Endothelial cell of umbilical vein (primary cell): Measurements from ENCODE around the gene SLC25A53. TPM values are rescaled to one million over a fixed set of nuclear protein-coding genes. Genes with fewer than 3 reads are reported as not detected.

Source experiments
- BruUV-seq: library from RNA; stranded (reverse); fragments of 400-500 nt; replicated peaks from 2 replicates; lab custom pipeline; 2021; lab: Mats Ljungman, UMichigan
- CTCF ChIA-PET: fragments of 300-600, 350-600 bp; sonication (Branson Sonifier 250); formaldehyde crosslinking; loops from one replicate; lab custom pipeline; 2021; ENCODE audit warnings: antibody characterized with exemption, inconsistent platforms; lab: Charles Lee
- POLR2A ChIA-PET: fragments of 300-600, 350-600 bp; sonication (Branson Sonifier 250); formaldehyde crosslinking; loops from one replicate; lab custom pipeline; 2021; ENCODE audit warnings: antibody characterized with exemption, inconsistent platforms; lab: Charles Lee
- DNase-seq: peaks from one replicate; pipeline ENCODE4 v3.0.0-alpha.2; 2011; ENCODE audit warnings: low read depth, low spot score
- FAIRE-seq: peaks from 2 replicates; lab custom pipeline; 2011; peaks lifted over from hg19 to GRCh38; lab: Jason Lieb, UNC
- H2AFZ ChIP-seq: 2 replicates; pipeline ENCODE4 v1.6.0; 2012; ENCODE audit warnings: low read depth, low read length, control low read depth, inconsistent platforms
- H3K27ac ChIP-seq: 2 replicates; pipeline ENCODE4 v1.5.1; 2011; ENCODE audit warnings: low read depth, mild to moderate bottlenecking, control low read depth, low read length, moderate library complexity; ENCODE audit not compliant: insufficient read depth
- H3K27me3 ChIP-seq, 2 experiments: 2 replicates each; pipeline versions ENCODE4 v1.6.0 to v1.6.1; 2011; ENCODE audit warnings: low read length in 2 of 2, mixed read lengths in 1 of 2; ENCODE audit not compliant: control insufficient read depth in 2 of 2, insufficient read depth in 2 of 2
- H3K36me3 ChIP-seq, 2 experiments: 2 replicates in 1 of 2; 3 replicates in 1 of 2; pipeline ENCODE4 v1.5.1; 2011; ENCODE audit warnings: low read length in 2 of 2, mild to moderate bottlenecking in 1 of 2, moderate library complexity in 1 of 2; ENCODE audit not compliant: control insufficient read depth in 2 of 2, insufficient read depth in 2 of 2; ENCODE audit errors: extremely low read depth in 1 of 2
- H3K4me1 ChIP-seq: 3 replicates; pipeline ENCODE4 v1.5.1; 2011; ENCODE audit warnings: mild to moderate bottlenecking, low read length; ENCODE audit not compliant: control insufficient read depth, insufficient read depth; ENCODE audit errors: extremely low read depth
- H3K4me2 ChIP-seq: 2 replicates; pipeline ENCODE4 v1.6.1; 2011; ENCODE audit warnings: low read length, control low read depth, mixed read lengths; ENCODE audit not compliant: insufficient read depth
- H3K4me3 ChIP-seq, 3 experiments: fragments of 200-600 bp in 1 of 3; sonication (generic), shearing (Covaris generic) in 1 of 3; replicated peaks in 1 of 3; 2 replicates each; pipeline ENCODE4 v1.5.1; 2011 to 2016; ENCODE audit warnings: control low read depth in 3 of 3, low read length in 3 of 3, mild to moderate bottlenecking in 2 of 3, inconsistent platforms in 1 of 3, low read depth in 1 of 3, moderate library complexity in 1 of 3; ENCODE audit not compliant: insufficient read depth in 1 of 3
- H3K79me2 ChIP-seq: 2 replicates; pipeline ENCODE4 v1.6.0; 2012; ENCODE audit warnings: low read length, inconsistent platforms; ENCODE audit not compliant: control insufficient read depth, insufficient read depth
- H3K9ac ChIP-seq: replicated peaks from 2 replicates; pipeline ENCODE3; 2011; ENCODE audit warnings: low read length, control low read depth; ENCODE audit not compliant: insufficient read depth; ENCODE audit errors: extremely low read depth
- H3K9me1 ChIP-seq: replicated peaks from 3 replicates; pipeline ENCODE4 v1.6.0; 2011; ENCODE audit warnings: mild to moderate bottlenecking, low read length; ENCODE audit not compliant: control insufficient read depth, insufficient read depth; ENCODE audit errors: extremely low read depth
- H3K9me3 ChIP-seq: replicated peaks from 2 replicates; pipeline ENCODE4 v1.5.1; 2012; ENCODE audit warnings: low read length, inconsistent platforms; ENCODE audit not compliant: control insufficient read depth, insufficient read depth
- H4K20me1 ChIP-seq: replicated peaks from 2 replicates; pipeline ENCODE3; 2011; ENCODE audit warnings: mild to moderate bottlenecking, low read length; ENCODE audit not compliant: control insufficient read depth, insufficient read depth; ENCODE audit errors: extremely low read depth
- EZH2 ChIP-seq: IDR thresholded peaks from 2 replicates; pipeline ENCODE4 v1.6.1; 2012; ENCODE audit warnings: borderline replicate concordance, low read depth, mild to moderate bottlenecking, moderate library complexity, low read length, inconsistent platforms; ENCODE audit not compliant: severe bottlenecking
- FOS ChIP-seq: IDR thresholded peaks from 2 replicates; pipeline ENCODE4 v1.6.1; 2011; ENCODE audit warnings: mild to moderate bottlenecking, low read length, moderate library complexity, borderline replicate concordance; ENCODE audit not compliant: insufficient read depth
- JUN ChIP-seq: IDR thresholded peaks from 2 replicates; pipeline ENCODE4 v1.6.1; 2011; ENCODE audit warnings: borderline replicate concordance, low read depth; ENCODE audit not compliant: insufficient read length, insufficient read depth
- MAX ChIP-seq: IDR thresholded peaks from 2 replicates; pipeline ENCODE4 v1.6.1; 2011; ENCODE audit not compliant: insufficient read depth, insufficient read length
- MYC ChIP-seq: IDR thresholded peaks from one replicate; pipeline ENCODE4 v1.6.1; 2011; ENCODE audit warnings: mild to moderate bottlenecking, low read depth, low read length
- POLR2A ChIP-seq: IDR thresholded peaks from 2 replicates; pipeline ENCODE4 v1.6.1; 2012; ENCODE audit warnings: low read depth, mild to moderate bottlenecking, control low read depth, low read length
- POLR2AphosphoS5 ChIP-seq: IDR thresholded peaks from 2 replicates; pipeline ENCODE4 v1.6.1; 2012; ENCODE audit warnings: low read depth, mild to moderate bottlenecking, control low read depth, low read length, moderate library complexity; ENCODE audit not compliant: insufficient read depth
- dilution Hi-C: fragments of 300-500 bp; cut with MboI; formaldehyde crosslinking; loops from one replicate; pipeline ENCODE4 v1.15.0; 2019; ENCODE audit warnings: low sequenced_read_pairs; ENCODE audit not compliant: extremely low pct_ligation_motif_present
- intact Hi-C: fragments of 100-400 bp; cut with micrococcal nuclease; formaldehyde crosslinking; loops from one replicate; pipeline ENCODE4 v1.10.0; 2022
- polyA plus RNA-seq, 4 experiments: library from polyadenylated mRNA; depleted of rRNA in 3 of 4; stranded (reverse) in 3 of 4; unstranded in 1 of 4; fragments of >200 nt; gene quantifications; 2 replicates each; pipeline versions ENCODE4 v1.2.1 to v1.2.3, GENCODE V29; 2011 to 2012; ENCODE audit warnings: missing spikeins in 1 of 4
- total RNA-seq: library from RNA; stranded (reverse); gene quantifications from 2 replicates; pipeline ENCODE4 v1.2.3, GENCODE V29; 2021
- TF ChIP-seq, protein P1 (sequence below), 2 donors: IDR thresholded peaks; 1 replicate in 1 of 2; 2 replicates in 1 of 2; pipeline ENCODE4 v1.5.1; 2011; ENCODE audit warnings: low read length in 2 of 2, mild to moderate bottlenecking in 2 of 2, moderate library complexity in 2 of 2, control low read depth in 1 of 2, inconsistent platforms in 1 of 2, low read depth in 1 of 2; ENCODE audit not compliant: insufficient read depth in 1 of 2; ENCODE audit errors: extremely low read depth in 1 of 2

SLC25A53 gene
- total and polyA plus RNA-seq, 2 donors (not counting 3 experiments of a cell fraction or from before 2014, with no cell fraction given) = 4.6 to 6.3 TPM

DNA sequence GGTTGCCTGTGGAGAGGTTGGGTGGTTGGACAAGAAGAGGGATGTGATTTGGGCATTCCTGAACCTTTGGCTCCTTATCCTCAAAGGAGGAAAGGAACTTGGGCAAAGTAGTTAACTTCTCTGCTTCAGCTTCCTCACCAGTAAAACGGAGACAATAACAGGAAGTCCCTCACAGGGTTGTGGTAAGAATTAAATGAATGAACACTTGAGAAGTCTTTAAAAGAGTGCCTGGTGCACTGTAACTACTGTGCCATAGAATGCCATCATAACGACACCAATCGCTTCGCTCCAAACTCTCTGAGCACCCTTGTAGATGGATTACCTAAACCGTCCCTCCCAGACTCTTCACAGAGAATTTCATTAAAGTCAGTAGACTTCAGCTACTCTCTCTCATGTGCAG lies 34.0 kb downstream of the SLC25A53 start:
- Histone ChIP-seq H4K20me1 (no peaks in the 10 kb centered on the region), H3K4me2 (peak overlapping the region; percentile 16), H3K79me2 (no peaks in the 10 kb centered on the region), H3K9me3 (no peaks in the 10 kb centered on the region), H3K36me3 (no peaks in the 10 kb centered on the region), H3K4me1 (peaks cover 9% of the 10 kb centered on the region), H3K9me1 (no peaks in the 10 kb centered on the region), H2AFZ (no peak overlapping the region), H3K27ac (peak overlapping the region; percentile 8), H3K9ac (no peak overlapping the region), H3K4me3 (no peak overlapping the region), H3K27me3 (no peaks in the 10 kb centered on the region)
- no TSS peak for BruUV-seq
- TF ChIP-seq, protein P1, sequence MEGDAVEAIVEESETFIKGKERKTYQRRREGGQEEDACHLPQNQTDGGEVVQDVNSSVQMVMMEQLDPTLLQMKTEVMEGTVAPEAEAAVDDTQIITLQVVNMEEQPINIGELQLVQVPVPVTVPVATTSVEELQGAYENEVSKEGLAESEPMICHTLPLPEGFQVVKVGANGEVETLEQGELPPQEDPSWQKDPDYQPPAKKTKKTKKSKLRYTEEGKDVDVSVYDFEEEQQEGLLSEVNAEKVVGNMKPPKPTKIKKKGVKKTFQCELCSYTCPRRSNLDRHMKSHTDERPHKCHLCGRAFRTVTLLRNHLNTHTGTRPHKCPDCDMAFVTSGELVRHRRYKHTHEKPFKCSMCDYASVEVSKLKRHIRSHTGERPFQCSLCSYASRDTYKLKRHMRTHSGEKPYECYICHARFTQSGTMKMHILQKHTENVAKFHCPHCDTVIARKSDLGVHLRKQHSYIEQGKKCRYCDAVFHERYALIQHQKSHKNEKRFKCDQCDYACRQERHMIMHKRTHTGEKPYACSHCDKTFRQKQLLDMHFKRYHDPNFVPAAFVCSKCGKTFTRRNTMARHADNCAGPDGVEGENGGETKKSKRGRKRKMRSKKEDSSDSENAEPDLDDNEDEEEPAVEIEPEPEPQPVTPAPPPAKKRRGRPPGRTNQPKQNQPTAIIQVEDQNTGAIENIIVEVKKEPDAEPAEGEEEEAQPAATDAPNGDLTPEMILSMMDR (IDR thresholded peaks at IDR 0.05; ENCODE audit: extremely low read depth in 1 of 2, insufficient read depth in 1 of 2, low read depth in 1 of 2, low read length in 2 of 2) = no peak
- TF ChIP-seq EZH2 (no peak), MAX (no peak), POLR2AphosphoS5 (no peak), POLR2A (no peak), JUN (no peak), FOS (no peak), MYC (no peak)
- intact Hi-C loops (no loop called here), dilution Hi-C loops (no loop called here)
- CTCF ChIA-PET = interaction anchor here (0.7 to 1.7 kb wide), 4 partner anchors 10 to 205 kb away, joined by 3 to 12 read pairs (median 3); partner anchors contain the start of gene ZCCHC18
- POLR2A ChIA-PET = no interaction called here
- DNase-seq = peak; percentile 22
- FAIRE-seq = peak; percentile 95
